Panc1 (cell line): ENCODE measurements around the gene ZBTB4. TPM values are rescaled to one million over a fixed set of nuclear protein-coding genes. Genes with fewer than 3 reads are reported as not detected.

Experiments used
- ATAC-seq: fragments of 200-7000 bp; cut with Tn5 transposase; 2 replicates; pipeline ENCODE4 v1.9.1; 2020; ENCODE audit warnings: mild to moderate bottlenecking, moderate library complexity
- BruUV-seq: library from RNA; stranded (reverse); fragments of 400-500 nt; replicated peaks from 2 replicates; lab custom pipeline; 2021; lab: Mats Ljungman, UMichigan
- CTCF ChIA-PET: fragments of 300-600 bp; sonication (Branson Sonifier 250); formaldehyde crosslinking; loops from one replicate; lab custom pipeline; 2022; ENCODE audit warnings: antibody characterized with exemption; lab: Charles Lee
- POLR2A ChIA-PET: fragments of 300-600 bp; sonication (Branson Sonifier 250); formaldehyde crosslinking; loops from one replicate; lab custom pipeline; 2022; ENCODE audit warnings: antibody characterized with exemption; lab: Charles Lee
- DNase-seq: peaks from one replicate; pipeline ENCODE4 v3.0.0-alpha.2; 2010; ENCODE audit warnings: low read depth, low spot score
- H3K27ac ChIP-seq: 2 replicates; pipeline ENCODE4 v1.5.1; 2011; ENCODE audit warnings: mild to moderate bottlenecking, low read length, inconsistent platforms
- H3K27me3 ChIP-seq: fragments of 200-500 bp; sonication (Bioruptor generic); 2 replicates; pipeline ENCODE4 v1.6.0; 2014; ENCODE audit warnings: low read length, inconsistent platforms; ENCODE audit not compliant: control insufficient read depth, insufficient read depth
- H3K36me3 ChIP-seq: fragments of 200-500 bp; sonication (Bioruptor generic); 2 replicates; pipeline ENCODE4 v1.5.1; 2014; ENCODE audit warnings: inconsistent platforms, mild to moderate bottlenecking, low read length, moderate library complexity; ENCODE audit not compliant: control insufficient read depth, insufficient read depth
- H3K4me1 ChIP-seq: 2 replicates; pipeline ENCODE4 v1.5.1; 2011; ENCODE audit warnings: inconsistent platforms, mild to moderate bottlenecking, low read length, moderate library complexity; ENCODE audit not compliant: control insufficient read depth, insufficient read depth
- H3K4me3 ChIP-seq, 2 experiments: 2 replicates each; pipeline ENCODE4 v1.5.1; 2011 to 2012; ENCODE audit warnings: low read depth in 2 of 2, low read length in 2 of 2, mild to moderate bottlenecking in 2 of 2, inconsistent platforms in 1 of 2, moderate library complexity in 1 of 2
- H3K9me3 ChIP-seq: fragments of 200-500 bp; sonication (Bioruptor generic); 2 replicates; pipeline ENCODE4 v1.5.1; 2014; ENCODE audit warnings: low read depth, mild to moderate bottlenecking, inconsistent platforms, low read length, moderate library complexity; ENCODE audit not compliant: control insufficient read depth, insufficient read depth
- CTCF ChIP-seq: fragments of 450-650 bp; IDR thresholded peaks from 2 replicates; pipeline ENCODE4 v1.5.1; 2017; ENCODE audit warnings: mild to moderate bottlenecking
- POLR2AphosphoS5 ChIP-seq: IDR thresholded peaks from 2 replicates; pipeline ENCODE4 v1.6.1; 2012; ENCODE audit warnings: mild to moderate bottlenecking, low read depth, low read length, moderate library complexity
- REST ChIP-seq, 2 experiments: IDR thresholded peaks; 2 replicates each; pipeline ENCODE4 v1.6.1; 2011 to 2012; ENCODE audit warnings: low read depth in 2 of 2, control low read depth in 1 of 2, low read length in 1 of 2, mild to moderate bottlenecking in 1 of 2, moderate library complexity in 1 of 2; ENCODE audit not compliant: insufficient read depth in 1 of 2
- SIN3A ChIP-seq: IDR thresholded peaks from 2 replicates; pipeline ENCODE4 v1.6.1; 2012; ENCODE audit warnings: low read depth, mild to moderate bottlenecking, low read length, moderate library complexity, borderline replicate concordance; ENCODE audit not compliant: insufficient read depth
- TCF7L2 ChIP-seq: IDR thresholded peaks from 2 replicates; pipeline ENCODE4 v1.6.1; 2011; ENCODE audit warnings: mild to moderate bottlenecking, low read depth, low read length, inconsistent platforms
- in situ Hi-C: cut with HindIII; loops from 2 replicates; pipeline ENCODE4 v1.10.0; 2016; ENCODE audit warnings: low sequenced_read_pairs, low pct_unique_long_range_greater_than_20kb
- intact Hi-C: fragments of 100-400 bp; cut with micrococcal nuclease; formaldehyde crosslinking; loops from one replicate; pipeline ENCODE4 v1.10.0; 2022; ENCODE audit not compliant: unreplicated experiment
- total RNA-seq: library from RNA; stranded (reverse); gene quantifications from one replicate; pipeline ENCODE4 v1.2.1, GENCODE V29; 2021; ENCODE audit not compliant: unreplicated experiment

ZBTB4 gene
- total RNA-seq, 1 experiment from 2014 or later, result 24.9 TPM

- no peak overlapping the region for H3K4me3 ChIP-seq
- POLR2A ChIA-PET, result no interaction called here
- no peak for DNase-seq
- CTCF ChIA-PET, result no interaction called here
- in situ Hi-C loops, result no loop called here
- H3K27ac ChIP-seq, result no peak overlapping the region
- ATAC-seq, result no peak
- H3K36me3 ChIP-seq, result peaks cover 29% of the 10 kb centered on the region
- TF ChIP-seq REST (IDR thresholded peaks at IDR 0.05; ENCODE audit: insufficient read depth in 1 of 2, low read depth in 2 of 2, low read length in 1 of 2), result no peak
- no peak for TF ChIP-seq CTCF
- no peak for TF ChIP-seq SIN3A
- no peak for TF ChIP-seq TCF7L2
- no peak for TF ChIP-seq POLR2AphosphoS5
- TSS peak; percentile 57 for BruUV-seq
- no peaks in the 10 kb centered on the region for H3K27me3 ChIP-seq
- no peaks in the 10 kb centered on the region for H3K9me3 ChIP-seq
- peaks cover 5% of the 10 kb centered on the region; the same call in 1 of the 2 replicates for H3K4me1 ChIP-seq
- intact Hi-C loops, result no loop called here
Measured at GRCh38 chr17:7496470-7497183, 17.2 kb upstream of the ZBTB4 start.

GRCh38 chr17:7495906-7496434, 16.5 kb upstream of the ZBTB4 start:
- in situ Hi-C loops, result no loop called here

More at GRCh38 chr17:7495906-7496434, 16.5 kb upstream of the ZBTB4 start:
- ChIA-PET CTCF (no interaction called here), POLR2A (no interaction called here)
- H3K4me3 ChIP-seq, result no peak overlapping the region
- H3K27ac ChIP-seq, result no peak overlapping the region
- no TSS peak for BruUV-seq
- H3K36me3 ChIP-seq, result peaks cover 22% of the 10 kb centered on the region
- no peaks in the 10 kb centered on the region for H3K27me3 ChIP-seq
- intact Hi-C loops, result no loop called here
- DNase-seq, result no peak
- H3K4me1 ChIP-seq, result peaks cover 6% of the 10 kb centered on the region; the same call in 1 of the 2 replicates
- no peak for ATAC-seq
- TF ChIP-seq SIN3A (no peak), TCF7L2 (no peak), CTCF (no peak)
- H3K9me3 ChIP-seq, result no peaks in the 10 kb centered on the region
